Hypothalamus (tissue), 51 donors: ENCODE measurements around the gene INTS1.
A peak's percentile ranks its signal among the peaks of the same experiment; 100 is the strongest.

Experiments
- DNase-seq, 51 donors: peaks; one replicate each; lab custom pipeline; 2025; lab: John Stamatoyannopoulos, UW

The INTS1 gene

DNA sequence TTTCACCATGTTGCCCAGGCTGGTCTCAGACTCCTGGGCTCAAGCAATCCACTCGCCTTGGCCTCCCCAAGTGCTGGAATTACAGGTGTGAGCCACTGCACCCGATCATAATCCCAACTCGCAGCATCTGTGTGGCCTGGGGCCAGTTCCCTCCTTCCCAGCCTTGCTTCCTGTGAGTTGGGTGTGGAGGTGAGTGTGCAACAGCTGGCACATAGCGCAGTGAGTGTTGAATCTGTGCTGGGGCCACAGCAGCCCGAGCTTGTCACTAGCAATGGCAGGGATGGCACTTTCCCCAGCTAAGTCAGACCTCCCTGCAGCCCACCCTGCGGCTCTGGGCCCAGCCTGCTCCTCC lies 39.6 kb upstream of the INTS1 start:
- no peak for DNase-seq

DNA sequence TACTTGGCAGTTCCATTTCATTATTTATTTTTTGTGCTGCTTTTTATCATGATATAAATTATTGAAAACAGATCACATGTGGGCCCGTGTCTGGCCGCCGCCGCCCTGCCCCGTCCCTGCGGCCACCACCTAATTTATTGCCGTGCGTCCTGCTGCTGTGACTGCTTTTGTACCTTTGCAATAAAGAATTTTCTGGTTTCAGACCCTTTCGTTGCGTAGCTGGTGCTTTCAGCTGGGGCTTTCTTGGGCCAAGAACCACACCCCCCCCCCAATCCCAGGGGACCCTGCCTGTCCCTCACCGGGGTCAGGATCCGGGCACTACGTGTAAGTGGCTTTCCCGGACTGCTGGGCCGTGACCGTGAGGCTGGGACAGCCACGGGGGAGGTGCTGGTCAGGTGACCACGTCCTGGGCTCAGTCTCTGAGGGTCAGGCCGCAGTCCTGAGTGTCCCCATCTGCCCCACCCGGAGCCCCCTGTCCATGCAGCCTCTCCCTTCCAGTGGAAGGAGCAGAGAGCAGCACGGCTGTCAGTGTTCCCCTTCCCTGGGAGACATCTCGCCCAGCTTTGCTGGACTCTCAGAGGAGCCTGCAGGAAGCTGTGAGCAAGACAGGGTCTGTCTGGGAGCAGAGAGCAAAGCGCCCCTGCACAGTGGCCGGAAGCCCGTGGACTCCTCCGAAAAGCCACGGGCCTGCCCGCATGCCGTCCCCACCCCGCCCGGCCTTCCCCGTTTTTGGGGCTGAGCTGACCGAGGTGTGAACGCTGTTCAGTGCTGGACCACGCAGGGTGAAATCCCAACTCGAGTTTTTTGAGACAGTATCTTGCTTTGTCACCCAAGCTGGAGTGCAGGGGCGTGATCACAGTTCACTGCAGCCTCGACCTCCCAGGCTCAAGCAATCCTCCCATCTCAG lies 38.9 kb upstream of the INTS1 start:
- no peak for DNase-seq

DNA sequence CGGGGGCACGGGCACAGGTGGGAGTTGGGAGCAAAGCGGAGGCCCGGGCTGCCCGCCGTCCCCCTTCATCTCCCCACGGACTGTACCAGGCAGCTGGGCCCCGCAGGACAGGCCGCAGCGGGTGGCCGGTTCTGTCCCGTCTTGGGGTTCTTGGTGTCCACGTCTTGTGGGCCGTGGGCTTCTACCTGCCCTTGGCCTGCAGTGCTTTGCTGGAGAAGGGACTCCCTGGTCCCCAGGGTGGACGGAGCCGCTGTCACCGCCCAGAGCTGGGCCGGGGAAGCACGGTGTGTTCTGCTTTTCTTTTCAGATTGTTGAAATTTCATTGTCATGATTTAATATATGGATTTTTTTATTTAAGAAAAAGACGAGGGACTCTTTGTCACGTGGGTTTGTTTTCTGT lies 38.1 kb upstream of the INTS1 start:
- no peak for DNase-seq

DNA sequence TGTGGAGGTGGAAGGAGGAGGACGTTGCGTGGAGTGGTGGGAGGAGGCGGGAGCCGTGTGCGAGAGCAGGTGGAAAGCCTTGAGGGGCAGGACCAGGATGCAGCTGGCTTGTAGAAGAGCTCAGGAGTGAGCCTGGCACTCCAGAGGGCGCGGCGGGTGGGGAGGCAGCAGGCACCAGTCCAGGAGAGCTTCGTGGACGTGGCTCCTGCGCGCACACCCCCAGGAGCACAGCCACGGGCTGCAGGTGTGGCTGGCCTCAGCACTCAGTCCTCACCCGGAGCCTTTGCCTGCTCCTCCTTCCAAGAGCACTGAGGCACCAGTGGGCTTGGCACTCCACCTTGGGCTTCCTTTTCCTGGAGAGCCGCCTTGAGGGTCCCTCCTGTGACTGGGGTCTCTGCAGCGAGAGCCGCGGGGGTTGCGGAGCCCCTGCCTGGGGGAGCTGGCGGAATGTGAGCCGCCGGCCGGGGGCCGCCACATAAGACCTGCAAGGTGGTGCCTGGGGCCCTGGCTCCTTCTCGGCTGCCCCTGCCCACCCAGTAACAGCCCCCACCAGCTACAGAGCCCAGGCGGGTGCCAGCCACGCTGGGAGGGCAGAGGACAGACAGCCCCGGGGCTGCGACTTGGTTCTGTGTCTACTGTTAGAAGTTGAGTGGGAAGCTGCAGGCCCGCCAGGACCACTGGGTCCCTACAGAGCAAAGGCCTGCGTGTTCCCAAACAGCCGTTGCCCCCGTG lies 37.4 kb upstream of the INTS1 start:
- no peak for DNase-seq

DNA sequence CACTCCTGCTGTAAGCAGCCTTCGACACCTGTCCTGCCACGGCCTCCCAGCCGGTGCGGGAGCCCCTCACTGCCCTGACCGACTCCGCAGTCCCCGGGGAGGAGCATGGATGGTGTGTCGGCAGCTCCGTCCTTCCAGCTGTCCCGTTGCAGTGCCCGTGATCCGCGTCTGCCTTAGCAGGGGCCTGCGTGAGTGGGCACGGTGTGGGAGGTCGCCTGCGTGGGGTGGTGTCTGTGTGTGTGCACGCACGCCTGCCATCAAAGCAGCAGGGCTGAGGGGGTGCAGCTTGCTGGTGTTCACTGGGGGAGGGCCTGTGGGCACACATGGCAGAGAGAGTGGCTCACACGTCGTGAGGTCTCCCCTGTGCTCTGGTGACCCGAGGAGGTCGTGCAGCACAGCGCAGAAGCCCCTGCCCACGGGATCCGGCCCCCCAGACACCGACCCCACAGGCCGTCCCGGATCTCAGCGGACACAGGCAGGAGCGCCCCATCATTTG lies 36.6 kb upstream of the INTS1 start:
- DNase-seq = peak in 1 of 51 donors; percentile 15

DNA sequence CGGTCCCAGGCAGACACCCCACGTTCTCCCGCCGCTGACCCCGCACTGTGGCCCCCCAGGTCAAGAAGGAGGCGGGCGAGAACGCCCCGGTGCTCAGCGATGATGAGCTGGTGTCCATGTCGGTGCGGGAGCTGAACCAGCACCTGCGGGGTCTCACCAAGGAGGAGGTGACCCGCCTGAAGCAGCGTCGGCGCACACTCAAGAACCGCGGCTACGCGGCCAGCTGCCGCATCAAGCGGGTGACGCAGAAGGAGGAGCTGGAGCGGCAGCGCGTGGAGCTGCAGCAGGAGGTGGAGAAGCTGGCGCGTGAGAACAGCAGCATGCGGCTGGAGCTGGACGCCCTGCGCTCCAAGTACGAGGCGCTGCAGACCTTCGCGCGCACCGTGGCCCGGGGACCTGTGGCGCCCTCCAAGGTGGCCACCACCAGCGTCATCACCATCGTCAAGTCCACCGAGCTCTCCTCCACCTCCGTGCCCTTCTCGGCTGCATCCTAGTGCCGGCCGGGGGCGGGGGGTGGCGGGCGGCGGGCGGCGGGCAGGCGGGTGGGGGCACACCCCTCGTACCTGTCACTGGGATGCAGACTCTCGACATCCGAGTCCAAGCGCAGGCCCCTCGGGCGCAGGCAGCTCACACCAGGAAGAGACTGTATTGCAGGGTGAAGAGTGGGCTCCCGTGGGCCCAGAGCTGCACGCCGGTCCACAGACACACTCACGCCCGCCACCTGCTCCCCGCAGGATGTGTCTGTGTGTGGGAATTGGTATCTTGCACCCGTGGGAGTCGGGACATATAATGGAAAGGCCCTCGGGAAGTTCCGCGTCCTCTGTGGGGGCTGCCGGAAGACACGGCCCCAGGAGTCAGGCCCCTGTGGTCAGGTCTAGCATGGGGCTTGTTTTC lies 35.9 kb upstream of the INTS1 start:
- no peak for DNase-seq

DNA sequence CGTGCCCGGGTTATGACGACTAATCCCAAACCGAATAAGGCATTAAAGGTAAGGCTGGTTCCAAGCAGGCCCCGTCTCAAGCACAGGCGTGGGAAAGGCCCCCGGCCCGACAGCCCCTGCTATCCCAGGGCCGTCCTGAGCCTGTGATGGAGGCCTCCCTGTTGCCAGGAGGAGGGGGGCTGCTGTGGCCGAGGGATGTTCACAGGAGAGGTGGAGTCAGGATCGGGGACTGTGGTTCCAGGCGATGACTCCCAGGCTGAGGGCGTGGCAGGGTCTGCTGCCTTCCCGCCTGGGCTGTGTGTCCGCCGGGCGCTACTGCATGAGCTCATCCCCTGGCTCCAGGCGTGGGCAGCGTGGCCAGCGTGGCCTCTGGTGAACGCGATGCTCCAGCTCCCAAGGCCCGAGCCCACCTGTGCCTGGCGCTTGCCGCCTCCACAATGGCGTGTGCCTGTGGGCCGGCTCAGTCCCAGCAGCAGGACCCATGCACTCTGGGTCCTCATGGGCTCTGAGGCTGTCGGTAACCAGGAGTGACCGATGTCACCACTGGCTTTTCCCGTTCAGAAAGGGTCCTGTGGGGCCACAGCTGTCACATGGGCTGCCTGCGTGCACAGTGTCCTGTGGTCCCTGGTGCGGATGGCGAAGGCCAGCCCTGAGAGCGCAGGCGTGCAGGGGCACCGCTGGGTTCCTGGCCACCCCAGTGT lies 35.1 kb upstream of the INTS1 start:
- no peak for DNase-seq

DNA sequence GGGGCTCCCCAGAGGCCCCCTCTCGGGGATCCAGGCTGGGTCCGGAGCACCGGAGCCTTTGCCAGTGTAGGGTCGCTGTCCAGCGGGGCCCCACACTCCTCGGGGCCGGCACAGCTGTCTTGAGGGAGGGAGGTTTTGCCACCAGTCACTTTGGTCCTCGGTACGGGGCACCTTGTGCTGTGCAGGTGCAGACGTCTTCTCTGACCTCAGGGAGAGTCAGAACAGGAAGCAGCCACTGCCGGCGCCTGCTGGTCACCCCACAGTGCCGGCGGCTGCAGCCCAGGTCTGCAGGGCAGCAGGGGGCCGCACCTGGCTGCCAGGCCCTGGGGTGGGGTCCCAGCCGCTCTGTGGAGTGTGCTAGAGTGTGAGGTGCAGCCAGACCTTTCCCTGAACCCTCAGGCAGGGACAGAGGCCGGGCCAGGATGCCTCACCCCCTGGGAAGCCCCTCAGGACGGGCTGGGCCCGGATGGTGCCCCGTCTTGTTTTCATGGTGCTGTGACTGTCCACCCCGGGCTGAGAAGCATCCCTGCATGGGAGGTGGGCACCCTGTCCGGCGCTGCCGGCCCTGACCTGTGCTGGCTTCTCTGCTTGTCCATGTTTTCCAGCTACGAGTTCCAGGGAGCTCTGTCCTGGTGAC lies 34.5 kb upstream of the INTS1 start:
- DNase-seq = no peak

DNA sequence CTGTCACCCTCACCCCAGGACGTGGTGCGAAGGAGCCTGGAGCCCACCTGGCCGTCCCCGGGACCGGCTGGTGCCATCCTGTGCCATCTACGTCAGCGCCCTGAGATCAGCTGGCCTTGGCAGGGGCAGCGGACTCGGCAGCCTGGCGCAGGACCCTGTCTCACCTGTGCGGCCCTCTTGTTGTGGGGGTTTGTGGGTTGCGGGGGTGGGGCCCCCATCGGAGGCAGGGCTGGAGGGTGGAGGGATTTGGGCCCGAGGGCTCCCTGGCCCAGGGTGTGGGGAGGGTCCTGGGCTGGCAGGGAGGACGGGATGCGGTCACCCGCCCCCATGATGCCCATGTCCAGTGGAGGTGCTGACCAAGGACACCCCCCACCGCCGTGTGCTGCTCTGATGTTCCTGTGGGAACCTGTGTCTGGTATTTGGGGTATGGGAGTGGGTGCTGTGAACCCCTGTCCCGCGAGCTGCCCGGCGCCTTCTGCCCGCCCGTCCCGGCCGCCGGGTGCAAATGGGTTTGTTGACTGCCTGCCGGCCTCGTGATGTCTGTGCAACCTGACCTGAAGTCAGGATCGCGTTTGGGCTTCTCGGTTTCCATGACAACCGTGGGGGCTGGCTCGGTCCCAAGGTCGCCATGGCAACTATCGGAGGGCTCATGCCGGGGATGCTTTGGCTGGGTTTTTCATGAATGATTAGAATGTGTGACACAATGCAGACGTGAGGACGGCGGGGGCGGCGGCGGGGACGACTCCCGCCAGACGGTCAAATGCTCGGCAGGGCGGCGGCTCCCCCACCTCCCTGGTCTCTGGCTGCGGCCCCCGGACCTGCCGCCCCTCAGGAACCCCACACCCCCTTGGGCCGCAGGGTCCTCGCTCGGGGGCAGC lies 33.6 kb upstream of the INTS1 start:
- DNase-seq = peak in 35 of 51 donors; percentile 21 to 86 (median 62)

DNA sequence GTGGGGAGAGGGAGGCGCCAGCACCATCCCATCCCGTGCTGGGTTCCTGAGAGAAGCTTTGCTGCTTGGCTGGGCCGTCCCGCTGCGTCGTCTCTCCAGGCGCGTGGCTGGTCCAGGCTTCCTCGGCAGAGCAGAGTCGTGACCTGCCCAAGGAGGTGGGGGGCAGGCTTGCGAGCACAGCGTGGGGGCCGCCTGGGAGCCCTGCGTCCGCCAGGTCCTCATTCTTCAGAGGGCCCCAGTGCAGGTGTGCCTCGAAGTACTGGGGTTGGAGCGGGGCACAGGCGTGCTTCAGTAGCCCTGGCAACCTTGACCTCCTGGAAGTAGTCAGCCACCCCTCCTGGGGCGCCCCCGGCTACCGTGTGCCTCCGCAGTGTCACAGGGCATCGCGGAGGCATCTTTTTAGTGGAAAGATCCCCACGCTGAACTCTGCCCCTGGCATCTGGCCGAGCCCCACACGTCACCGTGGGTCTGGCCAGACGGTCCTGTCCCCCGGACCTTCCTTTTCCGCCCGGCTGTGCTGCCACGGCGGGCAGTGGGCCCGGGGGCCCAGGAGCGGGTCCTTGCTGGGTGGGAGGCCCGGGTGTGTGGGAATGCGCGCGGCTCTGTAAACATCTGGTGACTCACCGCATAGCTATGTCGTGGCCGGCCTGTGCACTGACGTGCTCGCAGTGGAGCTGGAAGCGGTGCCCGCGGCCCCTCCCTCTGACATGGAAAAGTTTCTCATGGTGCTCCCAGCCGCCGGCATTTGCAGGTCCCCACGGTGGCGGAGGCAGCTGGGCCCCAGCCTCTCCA lies 32.8 kb upstream of the INTS1 start:
- peak in 35 of 51 donors; percentile 10 to 83 (median 55) for DNase-seq

DNA sequence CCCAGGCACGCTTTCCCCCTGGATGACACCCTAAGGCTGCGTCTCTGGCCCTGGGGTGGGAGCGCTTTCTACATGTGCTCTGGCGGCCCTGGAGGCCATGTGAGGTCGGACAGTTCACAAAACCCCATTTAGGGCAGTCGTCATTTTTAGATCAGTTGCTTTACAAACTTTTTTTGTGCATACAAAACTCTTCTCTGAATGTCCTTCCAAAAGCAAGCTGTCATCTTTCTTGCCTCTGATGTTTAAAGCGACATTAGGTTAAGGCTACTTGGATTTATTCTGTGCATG lies 32.2 kb upstream of the INTS1 start:
- no peak for DNase-seq

DNA sequence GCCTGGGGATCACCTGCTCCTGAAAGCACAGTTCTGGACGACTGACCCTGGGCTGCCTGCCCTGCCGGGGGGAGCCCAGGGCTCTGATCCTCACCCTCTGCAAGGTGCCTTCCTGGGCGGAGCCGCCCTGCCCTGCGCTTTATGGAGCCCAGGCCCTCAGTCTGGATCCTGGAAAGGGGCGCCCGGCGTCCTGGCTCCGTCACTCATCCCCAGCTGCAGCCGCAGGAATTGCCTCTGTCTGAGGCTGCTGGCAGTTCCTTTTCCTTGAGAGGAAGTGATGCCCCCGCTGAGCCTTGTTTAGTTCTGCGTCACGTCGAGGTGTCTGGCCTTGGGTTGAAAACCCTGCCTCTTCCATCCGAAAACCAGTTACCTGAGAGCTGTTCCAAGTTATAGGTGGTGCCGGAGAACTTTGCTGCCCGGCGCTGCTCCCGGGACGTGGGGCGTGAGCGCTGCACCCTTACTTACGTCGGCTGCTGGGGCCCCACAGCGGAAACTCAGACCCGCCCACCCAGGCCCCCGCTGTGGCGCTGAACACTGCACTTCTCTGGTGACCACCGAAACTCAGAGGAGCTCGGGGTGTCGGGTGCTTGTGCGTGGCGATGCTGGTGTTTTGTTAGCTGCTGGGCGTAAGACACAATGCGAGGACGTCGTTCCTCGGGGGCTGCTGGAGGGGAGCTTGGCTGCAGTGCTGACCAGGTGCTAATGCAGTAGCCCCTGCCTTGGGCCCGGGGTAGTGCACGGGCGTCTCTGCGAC lies 31.7 kb upstream of the INTS1 start:
- peak in 6 of 51 donors; percentile 7 to 28 (median 13) for DNase-seq

DNA sequence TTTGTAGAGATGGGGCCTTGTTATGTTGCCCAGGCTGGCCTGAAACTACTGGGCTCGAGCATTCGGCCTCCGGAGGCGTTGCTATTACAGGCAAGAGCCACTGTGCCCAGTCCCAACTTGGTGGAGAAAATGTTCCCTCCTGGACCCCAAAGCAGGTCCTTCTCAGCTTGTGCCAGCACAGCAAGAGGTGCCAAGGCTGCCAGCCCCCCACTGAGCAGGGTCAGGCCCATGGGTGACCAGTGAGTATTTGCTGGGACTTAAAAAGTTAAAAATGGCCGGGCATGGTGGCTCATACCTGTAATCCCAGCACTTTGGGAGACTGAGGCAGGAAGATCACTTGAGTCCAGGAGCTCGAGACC lies 30.9 kb upstream of the INTS1 start:
- DNase-seq = no peak

DNA sequence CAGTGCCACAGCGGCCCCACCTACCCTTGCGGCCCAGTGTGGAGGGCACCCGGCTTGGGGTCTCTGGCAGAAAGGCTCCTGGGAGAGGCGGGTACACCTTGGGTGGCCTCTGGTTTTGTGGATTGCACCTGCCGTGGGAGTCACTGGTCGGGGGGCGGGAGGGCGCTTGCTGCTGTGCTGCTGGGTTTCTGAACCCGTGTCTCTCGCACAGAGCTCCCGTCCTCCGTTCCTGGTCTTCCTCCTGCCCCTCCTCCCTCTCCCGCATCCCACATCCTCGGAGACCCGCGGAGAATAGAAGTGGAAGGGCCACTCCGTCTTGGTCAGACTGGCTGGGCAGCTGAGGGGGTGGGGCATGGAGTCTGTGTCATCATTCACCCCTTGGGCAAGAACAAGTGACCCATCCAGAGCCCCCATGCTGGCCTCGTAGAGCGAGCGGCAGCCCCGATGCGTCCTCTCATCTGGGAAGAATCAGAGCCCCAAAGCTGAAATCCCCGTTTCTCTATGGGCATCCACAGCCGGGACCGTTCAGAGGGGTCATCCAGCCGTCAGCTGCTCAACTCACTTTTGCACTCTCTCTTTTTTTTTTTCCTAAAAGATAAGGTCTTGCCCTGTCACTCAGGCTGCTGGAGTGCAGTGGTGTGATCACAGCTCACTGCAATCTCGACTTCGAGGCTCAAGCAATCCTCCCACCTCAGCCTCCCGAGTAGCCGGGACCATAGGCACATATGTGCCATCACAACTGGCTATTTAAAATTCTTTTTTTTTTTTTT lies 30.3 kb upstream of the INTS1 start:
- DNase-seq = no peak

DNA sequence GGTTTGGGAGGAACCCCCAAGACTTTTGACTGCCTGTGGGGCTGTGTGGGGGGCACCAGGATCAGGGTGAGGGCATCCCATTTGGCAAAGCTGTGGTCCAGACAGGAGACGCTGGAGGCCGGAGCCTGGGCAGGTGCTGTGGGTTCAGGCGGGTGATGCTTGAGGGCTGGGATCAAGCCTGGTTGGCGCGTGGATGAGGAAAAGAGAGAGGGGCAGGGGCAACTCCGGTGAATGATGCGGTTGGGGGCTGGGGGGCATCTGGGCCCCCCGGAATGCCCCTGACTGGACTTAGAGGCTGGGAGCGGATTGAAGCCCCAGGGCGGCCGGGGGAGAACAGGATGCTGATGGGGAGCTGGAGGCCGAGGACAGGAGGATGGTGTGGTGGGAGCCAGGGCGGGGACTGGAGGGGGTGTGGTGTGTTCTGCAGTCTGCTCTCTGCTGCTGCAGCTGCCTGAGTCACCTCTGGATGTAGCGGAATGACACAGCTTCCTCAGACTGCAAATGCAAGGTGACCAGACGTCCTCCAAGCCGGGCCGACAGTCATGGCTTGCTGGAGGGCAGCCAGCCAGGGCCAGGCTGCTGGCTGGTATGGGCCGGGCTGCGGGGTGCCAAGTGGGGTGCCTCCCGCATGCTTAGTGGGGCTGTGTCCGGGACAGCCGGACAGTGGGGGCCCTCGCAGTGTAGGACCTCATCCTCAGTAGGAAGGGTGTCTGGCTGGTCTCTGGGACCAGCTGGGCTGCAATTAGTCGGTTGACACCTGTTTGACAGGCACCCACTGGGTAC lies 29.5 kb upstream of the INTS1 start:
- DNase-seq = peak in 2 of 51 donors; percentile 25 to 32

DNA sequence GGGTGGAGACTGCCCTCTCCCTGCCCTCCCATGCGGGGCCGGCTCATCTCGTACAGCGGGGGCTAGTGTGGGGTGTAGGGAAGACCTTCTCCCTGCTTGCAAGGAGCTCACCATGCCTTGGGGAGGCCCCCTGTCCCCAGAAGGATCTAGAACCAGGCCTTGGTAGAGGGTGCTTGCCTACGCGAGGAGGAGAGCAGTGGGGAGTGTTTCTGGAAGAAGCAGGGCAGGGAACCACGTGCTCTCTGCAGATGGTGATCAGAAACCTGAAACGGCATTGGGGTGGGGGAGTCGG lies 29.0 kb upstream of the INTS1 start:
- no peak for DNase-seq
